Renal cortex interstitium (tissue), 11 donors: ENCODE measurements around the gene TWF2. TPM values are rescaled to one million over a fixed set of nuclear protein-coding genes. Genes with fewer than 3 reads are reported as not detected.

Experiments used
- DNase-seq, 11 donors: peaks; one replicate each; pipeline ENCODE4 v3.0.0-alpha.2; 2013; ENCODE audit warnings: low read depth in 9 of 11, low spot score in 4 of 11; ENCODE audit errors: extremely low read depth in 1 of 11
- polyA plus RNA-seq, 3 donors: library from polyadenylated mRNA; unstranded; fragments of 120-200 nt; gene quantifications; one replicate each; pipeline ENCODE4 v1.2.1, GENCODE V29; 2013; ENCODE audit not compliant: insufficient read length in 3 of 3

TWF2 gene
- polyA plus RNA-seq, 3 donors = 24.0 to 37.9 (median 30.0) TPM

- DNase-seq = no peak
Observed at GRCh38 chr3:52218026-52218425, 20.9 kb downstream of the TWF2 start.

GRCh38 chr3:52217409-52217805 lies 21.6 kb downstream of the TWF2 start:
- no peak for DNase-seq

- DNase-seq = peak in 3 of 11 donors; percentile 45 to 46 (median 45)
Observed at GRCh38 chr3:52216585-52217408, 22.2 kb downstream of the TWF2 start.

GRCh38 chr3:52215351-52215750 lies 23.6 kb downstream of the TWF2 start:
- no peak for DNase-seq

GRCh38 chr3:52213901-52214300 lies 25.1 kb downstream of the TWF2 start:
- DNase-seq = no peak

- no peak for DNase-seq
Observed at GRCh38 chr3:52213005-52213404, 26.0 kb downstream of the TWF2 start.

- DNase-seq = no peak
Observed at GRCh38 chr3:52211268-52211891, 27.6 kb downstream of the TWF2 start.

- no peak for DNase-seq
Observed at GRCh38 chr3:52210550-52211046, 28.4 kb downstream of the TWF2 start.

- DNase-seq = no peak
Observed at GRCh38 chr3:52210037-52210436, 28.9 kb downstream of the TWF2 start.

GRCh38 chr3:52208556-52208955 lies 30.4 kb downstream of the TWF2 start:
- DNase-seq = no peak

- DNase-seq = no peak
Observed at GRCh38 chr3:52205727-52206372, 33.1 kb downstream of the TWF2 start.

- no peak for DNase-seq
Observed at GRCh38 chr3:52204337-52205073, 34.5 kb downstream of the TWF2 start.

- no peak for DNase-seq
Observed at GRCh38 chr3:52203701-52204100, 35.3 kb downstream of the TWF2 start.

- DNase-seq = no peak
Observed at GRCh38 chr3:52202384-52203077, 36.4 kb downstream of the TWF2 start.

- DNase-seq = no peak
Observed at GRCh38 chr3:52200981-52201679, 37.8 kb downstream of the TWF2 start.

- no peak for DNase-seq
Observed at GRCh38 chr3:52198643-52199608, 40.0 kb downstream of the TWF2 start.
